ENCODE data around the gene TSEN54. TPM values are rescaled to one million over a fixed set of nuclear protein-coding genes. Genes with fewer than 3 reads are reported as not detected.

The TSEN54 gene
- total RNA-seq, 1 experiment from 2014 or later, result 74.5 TPM

DNA sequence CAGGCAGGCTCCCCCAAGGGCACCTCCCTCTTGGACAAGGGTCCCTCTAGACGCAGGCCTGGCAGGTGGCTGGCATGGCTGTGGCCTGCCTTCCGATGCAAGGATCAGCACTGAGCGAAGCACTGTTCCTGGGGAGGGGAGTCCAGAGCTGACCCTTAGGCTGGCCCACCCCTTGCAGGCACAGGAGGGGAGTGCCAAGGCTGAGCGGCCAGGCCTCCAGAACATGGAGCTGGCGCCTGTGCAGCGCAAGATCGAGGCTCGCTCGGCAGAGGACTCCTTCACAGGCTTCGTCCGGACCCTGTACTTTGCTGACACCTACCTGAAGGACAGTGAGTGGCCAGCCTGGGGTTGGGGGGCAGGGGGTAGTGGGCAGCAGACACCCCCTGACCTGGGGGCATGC is 54.4 kb downstream of the TSEN54 start:
- TF ChIP-seq CTCF (IDR thresholded peaks at IDR 0.05; ENCODE audit: insufficient read depth in 1 of 2, low read depth in 1 of 2, low read length in 1 of 2, severe bottlenecking in 1 of 2, unreplicated experiment in 1 of 2), result no peak
- H3K36me3 Mint-ChIP-seq (ENCODE audit: insufficient read depth, unreplicated experiment), result peaks cover 71% of the 10 kb centered on the region
- no peak overlapping the region for H3K27ac Mint-ChIP-seq (ENCODE audit: unreplicated experiment)
- peaks cover 2% of the 10 kb centered on the region for H3K36me3 ChIP-seq (ENCODE audit: control insufficient read depth, insufficient read depth, low read length)
- ChIA-PET CTCF (interaction anchor here (0.5 kb wide), 1 partner anchor 507 kb away, joined by 4 read pairs; no protein-coding TSS in a partner anchor), POLR2A (no interaction called here)
- intact Hi-C loops (cut with micrococcal nuclease; ENCODE audit: unreplicated experiment), result no loop called here
- no peak for DNase-seq
- H3K27me3 Mint-ChIP-seq (ENCODE audit: insufficient read depth, unreplicated experiment), result no peaks in the 10 kb centered on the region
- H3K9me3 Mint-ChIP-seq (ENCODE audit: unreplicated experiment), result no peaks in the 10 kb centered on the region
- no peak overlapping the region for H3K4me3 Mint-ChIP-seq (ENCODE audit: unreplicated experiment)
- no peaks in the 10 kb centered on the region; the same call in 1 of the 2 replicates for H3K4me1 ChIP-seq
- H3K9me3 ChIP-seq, result no peaks in the 10 kb centered on the region
- H3K4me1 Mint-ChIP-seq (ENCODE audit: low read depth, unreplicated experiment), result no peaks in the 10 kb centered on the region
- H3K27me3 ChIP-seq (replicated peaks; ENCODE audit: control insufficient read depth, insufficient read depth, low read length), result no peaks in the 10 kb centered on the region
- BruUV-seq (replicated peaks), result no TSS peak
- no peak overlapping the region for H3K4me3 ChIP-seq (ENCODE audit: low read depth, low read length)

DNA sequence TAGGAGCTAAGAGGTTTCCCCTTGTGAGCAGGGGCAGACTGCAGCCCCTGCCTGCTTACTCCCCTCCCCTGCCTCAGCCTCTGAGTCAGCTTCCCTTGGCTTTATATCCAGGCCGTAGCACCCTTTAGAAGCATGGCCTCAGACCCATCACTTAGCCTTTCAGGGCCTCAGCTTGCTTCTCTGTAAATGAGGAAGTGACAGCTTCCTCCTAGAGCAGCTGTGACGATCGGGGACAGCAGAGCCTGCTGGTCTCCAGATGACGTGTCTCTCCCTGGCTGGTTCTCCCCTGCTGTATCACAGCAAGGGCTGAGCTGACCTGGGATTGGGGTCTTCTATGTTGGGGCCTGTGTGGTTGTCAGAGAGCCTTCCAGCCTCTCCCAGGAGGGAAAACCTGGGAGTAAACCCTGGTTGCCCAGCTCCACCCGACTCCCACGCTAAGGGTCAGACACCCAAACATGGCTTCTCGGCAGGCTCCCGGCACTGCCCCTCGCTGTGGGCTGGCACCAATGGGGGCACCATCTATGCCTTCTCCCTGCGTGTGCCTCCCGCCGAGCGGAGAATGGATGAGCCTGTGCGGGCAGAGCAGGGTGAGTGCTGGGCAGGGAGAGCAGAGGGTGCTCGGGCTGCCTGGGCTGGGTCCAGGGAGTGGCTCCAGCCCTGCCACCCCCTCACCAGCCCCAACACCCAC is 55.0 kb downstream of the TSEN54 start:
- ChIA-PET CTCF (interaction anchor here (0.5 kb wide), 1 partner anchor 506 kb away, joined by 4 read pairs; no protein-coding TSS in a partner anchor), POLR2A (no interaction called here)
- intact Hi-C loops (cut with micrococcal nuclease; ENCODE audit: unreplicated experiment), result no loop called here

DNA sequence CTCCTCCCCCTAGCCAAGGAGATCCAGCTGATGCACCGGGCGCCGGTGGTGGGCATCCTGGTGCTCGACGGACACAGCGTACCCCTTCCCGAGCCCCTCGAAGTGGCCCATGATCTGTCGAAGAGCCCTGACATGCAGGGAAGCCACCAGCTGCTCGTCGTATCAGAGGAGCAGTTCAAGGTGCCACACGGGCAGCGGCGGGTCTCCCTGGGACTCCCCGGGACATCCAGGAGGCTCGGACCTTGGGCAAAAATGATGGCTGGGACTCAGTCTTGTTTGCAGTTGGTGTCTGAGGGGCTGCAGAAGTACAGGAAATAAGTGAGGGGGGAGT is 55.5 kb downstream of the TSEN54 start:
- no peaks in the 10 kb centered on the region for H3K9me3 Mint-ChIP-seq (ENCODE audit: unreplicated experiment)
- Histone ChIP-seq H3K4me3 (ENCODE audit: low read depth, low read length) (no peak overlapping the region), H3K27me3 (replicated peaks; ENCODE audit: control insufficient read depth, insufficient read depth, low read length) (no peaks in the 10 kb centered on the region), H3K9me3 (no peaks in the 10 kb centered on the region), H3K4me1 (peaks cover 8% of the 10 kb centered on the region), H3K36me3 (ENCODE audit: control insufficient read depth, insufficient read depth, low read length) (peaks cover 1% of the 10 kb centered on the region)
- no peaks in the 10 kb centered on the region for H3K4me1 Mint-ChIP-seq (ENCODE audit: low read depth, unreplicated experiment)
- DNase-seq, result no peak
- BruUV-seq (replicated peaks), result no TSS peak
- no peak for TF ChIP-seq CTCF (IDR thresholded peaks at IDR 0.05; ENCODE audit: insufficient read depth in 1 of 2, low read depth in 1 of 2, low read length in 1 of 2, severe bottlenecking in 1 of 2, unreplicated experiment in 1 of 2)
- no peak overlapping the region for H3K4me3 Mint-ChIP-seq (ENCODE audit: unreplicated experiment)
- intact Hi-C loops (cut with micrococcal nuclease; ENCODE audit: unreplicated experiment), result no loop called here
- peaks cover 69% of the 10 kb centered on the region for H3K36me3 Mint-ChIP-seq (ENCODE audit: insufficient read depth, unreplicated experiment)
- H3K27me3 Mint-ChIP-seq (ENCODE audit: insufficient read depth, unreplicated experiment), result no peaks in the 10 kb centered on the region
- ChIA-PET POLR2A (no interaction called here), CTCF (no interaction called here)
- peak overlapping the region; percentile 7 for H3K27ac Mint-ChIP-seq (ENCODE audit: unreplicated experiment)

More for the DNA sequence above, 55.0 kb downstream of the TSEN54 start:
- H3K4me3 Mint-ChIP-seq (ENCODE audit: unreplicated experiment), result no peak overlapping the region
- H3K27me3 Mint-ChIP-seq (ENCODE audit: insufficient read depth, unreplicated experiment), result no peaks in the 10 kb centered on the region
- BruUV-seq (replicated peaks), result no TSS peak
- peak overlapping the region; percentile 7 for H3K27ac Mint-ChIP-seq (ENCODE audit: unreplicated experiment)
- no peaks in the 10 kb centered on the region for H3K9me3 ChIP-seq
- peaks cover 2% of the 10 kb centered on the region for H3K36me3 ChIP-seq (ENCODE audit: control insufficient read depth, insufficient read depth, low read length)
- no peaks in the 10 kb centered on the region for H3K27me3 ChIP-seq (replicated peaks; ENCODE audit: control insufficient read depth, insufficient read depth, low read length)
- no peaks in the 10 kb centered on the region for H3K4me1 Mint-ChIP-seq (ENCODE audit: low read depth, unreplicated experiment)
- H3K9me3 Mint-ChIP-seq (ENCODE audit: unreplicated experiment), result no peaks in the 10 kb centered on the region
- peaks cover 3% of the 10 kb centered on the region for H3K4me1 ChIP-seq
- no peak for TF ChIP-seq CTCF (IDR thresholded peaks at IDR 0.05; ENCODE audit: insufficient read depth in 1 of 2, low read depth in 1 of 2, low read length in 1 of 2, severe bottlenecking in 1 of 2, unreplicated experiment in 1 of 2)
- no peak overlapping the region for H3K4me3 ChIP-seq (ENCODE audit: low read depth, low read length)
- peaks cover 69% of the 10 kb centered on the region for H3K36me3 Mint-ChIP-seq (ENCODE audit: insufficient read depth, unreplicated experiment)
- no peak for DNase-seq

Measured in Caco-2 (cell line).